ENCODE results near the gene MAGEA9B. TPM values are rescaled to one million over a fixed set of nuclear protein-coding genes. Genes with fewer than 3 reads are reported as not detected.
"Not testable (repeated sequence)": the region's sequence is repeated elsewhere in the genome, so short reads cannot be mapped to it uniquely, and the experiment has no call there.

Gene MAGEA9B
- total RNA-seq, 4 donors from 2014 or later = not detected

GRCh38 chrX:149610511-149610910, 23.3 kb upstream of the MAGEA9B start:
- Histone ChIP-seq H3K4me3 (no peak overlapping the region), H3K36me3 (no peaks in the 10 kb centered on the region), H3K4me1 (no peaks in the 10 kb centered on the region), H3K27me3 (no peaks in the 10 kb centered on the region), H3K27ac (no peak overlapping the region), H3K9me3 (no peaks in the 10 kb centered on the region)
- no peak for TF ChIP-seq CTCF (IDR thresholded peaks at IDR 0.05)
- TF ChIP-seq POLR2A (IDR thresholded peaks at IDR 0.05) = no peak
- no peak for TF ChIP-seq EP300 (IDR thresholded peaks at IDR 0.05)
- DNase-seq (ENCODE audit: low spot score in 2 of 2) = no peak
- WGBS, 2 donors = 76 to 92% methylated on average over 4 to 5 of the region's 5 CpGs

- Histone ChIP-seq H3K9me3 (no peaks in the 10 kb centered on the region), H3K27ac (no peak overlapping the region), H3K4me3 (no peak overlapping the region), H3K27me3 (no peaks in the 10 kb centered on the region), H3K36me3 (peaks cover 0 to 5% (median 0%) of the 10 kb centered on the region in 3 donors), H3K4me1 (no peaks in the 10 kb centered on the region)
- TF ChIP-seq EP300 (IDR thresholded peaks at IDR 0.05) (no peak), POLR2A (IDR thresholded peaks at IDR 0.05) (no peak), CTCF (IDR thresholded peaks at IDR 0.05) (no peak)
- no peak for DNase-seq (ENCODE audit: low spot score in 2 of 2)
These were observed 20.4 kb upstream of the MAGEA9B start for GRCh38 chrX:149607699-149608098.

GRCh38 chrX:149605248-149605885, 18.1 kb upstream of the MAGEA9B start:
- WGBS, 2 donors = 85 to 88% methylated on average over 7 of the region's 7 CpGs

GRCh38 chrX:149598603-149599002, 11.3 kb upstream of the MAGEA9B start:
- H3K4me1 ChIP-seq = not testable (repeated sequence)

More at GRCh38 chrX:149605248-149605885, 18.1 kb upstream of the MAGEA9B start:
- H3K27ac ChIP-seq; H3K4me3 ChIP-seq; H3K27me3 ChIP-seq; DNase-seq (ENCODE audit: low spot score in 2 of 2); H3K36me3 ChIP-seq; H3K9me3 ChIP-seq; H3K4me1 ChIP-seq: not testable (repeated sequence)

GRCh38 chrX:149595943-149596342, 8.7 kb upstream of the MAGEA9B start:
- H3K27ac ChIP-seq; H3K4me1 ChIP-seq; H3K27me3 ChIP-seq; H3K36me3 ChIP-seq; DNase-seq (ENCODE audit: low spot score in 2 of 2); H3K9me3 ChIP-seq; H3K4me3 ChIP-seq: not testable (repeated sequence)
- WGBS, 2 donors = no CpG with 5 or more reads among the region's 7 CpGs

More at GRCh38 chrX:149598603-149599002, 11.3 kb upstream of the MAGEA9B start:
- no CpG with 5 or more reads among the region's 11 CpGs for WGBS, 2 donors
- not testable (repeated sequence) for H3K27ac ChIP-seq; H3K9me3 ChIP-seq; DNase-seq (ENCODE audit: low spot score in 2 of 2); H3K4me3 ChIP-seq; H3K27me3 ChIP-seq; H3K36me3 ChIP-seq

- H3K9me3 ChIP-seq; DNase-seq (ENCODE audit: low spot score in 2 of 2); H3K27me3 ChIP-seq; H3K4me3 ChIP-seq; H3K27ac ChIP-seq; H3K36me3 ChIP-seq; H3K4me1 ChIP-seq: not testable (repeated sequence)
- WGBS, 2 donors = no CpG with 5 or more reads among the region's 17 CpGs
These were observed 8.0 kb upstream of the MAGEA9B start, which contains the start of gene HSFX2 for GRCh38 chrX:149595214-149595613. HSFX2 (minus strand) TSS chrX:149595314; CDS start chrX:149594700, 614 bp downstream.

GRCh38 chrX:149590993-149591392, 3.7 kb upstream of the MAGEA9B start:
- not testable (repeated sequence) for H3K27me3 ChIP-seq; DNase-seq (ENCODE audit: low spot score in 2 of 2); H3K4me3 ChIP-seq; H3K9me3 ChIP-seq; H3K4me1 ChIP-seq; H3K36me3 ChIP-seq; H3K27ac ChIP-seq
- WGBS, 2 donors = no CpG with 5 or more reads among the region's 7 CpGs

- not testable (repeated sequence) for H3K27ac ChIP-seq; DNase-seq (ENCODE audit: low spot score in 2 of 2); H3K4me3 ChIP-seq; H3K4me1 ChIP-seq; H3K36me3 ChIP-seq; H3K9me3 ChIP-seq; H3K27me3 ChIP-seq
- WGBS, 2 donors = 91% methylated on average over 7 of the region's 17 CpGs; no CpG with 5 or more reads in 1 of the 2 donors
These were observed 1.6 kb downstream of the MAGEA9B start for GRCh38 chrX:149585631-149586030.

GRCh38 chrX:149573456-149573855, 13.8 kb downstream of the MAGEA9B start:
- H3K4me3 ChIP-seq; H3K27ac ChIP-seq; H3K4me1 ChIP-seq; DNase-seq (ENCODE audit: low spot score in 2 of 2); H3K9me3 ChIP-seq; H3K27me3 ChIP-seq; H3K36me3 ChIP-seq: not testable (repeated sequence)
- WGBS, 2 donors = no CpG with 5 or more reads among the region's 1 CpG

Data from tibial nerve (tissue), 4 donors.